Uterus (tissue), 4 donors: ENCODE data around the gene ARHGEF40. TPM values are rescaled to one million over a fixed set of nuclear protein-coding genes. Genes with fewer than 3 reads are reported as not detected.

Experiments used
- DNase-seq, 2 donors: peaks; one replicate each; pipeline ENCODE4 v3.0.0-alpha.2; 2019 to 2020
- H3K27ac ChIP-seq, 2 donors: fragments of 200-600 bp; sonication (generic); 1 replicate in 1 of 2; 2 replicates in 1 of 2; pipeline ENCODE4 v1.5.1; 2016 to 2018
- H3K27me3 ChIP-seq, 2 donors: fragments of 200-600 bp; sonication (generic); one replicate each; pipeline ENCODE4 v1.5.1; 2018 to 2019; ENCODE audit warnings: control low read depth in 1 of 2
- H3K36me3 ChIP-seq, 2 donors: fragments of 200-600 bp; sonication (generic); one replicate each; pipeline ENCODE4 v1.5.1; 2019; ENCODE audit warnings: control low read depth in 1 of 2
- H3K4me1 ChIP-seq, 2 donors: fragments of 200-600 bp; sonication (generic); one replicate each; pipeline ENCODE4 v1.5.1; 2018 to 2019; ENCODE audit warnings: control low read depth in 1 of 2
- H3K4me3 ChIP-seq, 2 donors: fragments of 200-600 bp; sonication (generic); 1 replicate in 1 of 2; 2 replicates in 1 of 2; pipeline ENCODE4 v1.5.1; 2018 to 2019; ENCODE audit warnings: mild to moderate bottlenecking in 1 of 2
- H3K9me3 ChIP-seq, 2 donors: fragments of 200-600 bp; sonication (generic); one replicate each; pipeline ENCODE4 v1.5.1; 2019; ENCODE audit warnings: control low read depth in 1 of 2
- CTCF ChIP-seq, 4 experiments: fragments of 200-600 bp in 2 of 4; fragments of 450-650 bp in 2 of 4; sonication (generic) in 2 of 4; IDR thresholded peaks; one replicate each; pipeline ENCODE4 v1.5.1; 2016 to 2019; ENCODE audit warnings: antibody characterized with exemption in 4 of 4, mild to moderate bottlenecking in 2 of 4, moderate library complexity in 1 of 4
- POLR2A ChIP-seq, 2 donors: fragments of 450-650 bp; IDR thresholded peaks; one replicate each; pipeline ENCODE4 v1.6.1; 2016; ENCODE audit warnings: antibody characterized with exemption in 2 of 2, mild to moderate bottlenecking in 1 of 2, moderate library complexity in 1 of 2
- intact Hi-C: fragments of 100-400 bp; cut with DNase I; formaldehyde crosslinking; loops from one replicate; pipeline ENCODE4 v1.15.1; 2023; ENCODE audit warnings: low total_unique reads
- total RNA-seq, 4 donors: library from RNA; depleted of rRNA in 3 of 4; stranded (reverse); fragments of >200 nt in 3 of 4; gene quantifications; one replicate each; pipeline versions ENCODE4 v1.1.0 to v1.2.4, GENCODE V29; 2014 to 2023
- donor health status: DM: yes; HTN: yes; CAD: no.

The ARHGEF40 gene
- total RNA-seq, 4 donors from 2014 or later: 25.3 to 103 (median 66.9) TPM

- Histone ChIP-seq H3K4me1 (peaks cover 6 to 8% of the 10 kb centered on the region in 2 donors), H3K4me3 (peak overlapping the region; percentile 39 to 54), H3K27ac (peak overlapping the region; percentile 97), H3K36me3 (no peaks in the 10 kb centered on the region), H3K27me3 (no peaks in the 10 kb centered on the region), H3K9me3 (no peaks in the 10 kb centered on the region)
- intact Hi-C loops: no loop called here
- DNase-seq: peak in 1 of 2 donors; percentile 41
- no peak for TF ChIP-seq POLR2A (IDR thresholded peaks at IDR 0.05)
Measured at GRCh38 chr14:21097636-21098075, 27.6 kb downstream of the ARHGEF40 start.

GRCh38 chr14:21098076-21098891, 28.2 kb downstream of the ARHGEF40 start, which contains the start of gene ZNF219:
Gene ZNF219, minus strand, starts transcription at chr14:21098655. Its CDS starts 5,064 bp downstream, at chr14:21093591.
- H3K27ac ChIP-seq: peak within 1 kb of the TSS; percentile 97
- TF ChIP-seq POLR2A (IDR thresholded peaks at IDR 0.05): no peak
- peak in 1 of 4 experiments; percentile 16 for TF ChIP-seq CTCF (IDR thresholded peaks at IDR 0.05)
- H3K4me1 ChIP-seq: peaks cover 6 to 12% of the 10 kb centered on the region in 2 donors
- H3K4me3 ChIP-seq: peak within 1 kb of the TSS; percentile 61 to 77
- peak; percentile 66 to 75 for DNase-seq
- H3K27me3 ChIP-seq: no peaks in the 10 kb centered on the region
- no peaks in the 10 kb centered on the region for H3K9me3 ChIP-seq
- no peaks in the 10 kb centered on the region for H3K36me3 ChIP-seq
- intact Hi-C loops: no loop called here

GRCh38 chr14:21098892-21099595, 28.9 kb downstream of the ARHGEF40 start:
- no peak for DNase-seq
- Histone ChIP-seq H3K4me3 (peak overlapping the region; percentile 61 to 77), H3K9me3 (no peaks in the 10 kb centered on the region), H3K27ac (peak overlapping the region; percentile 97), H3K27me3 (no peaks in the 10 kb centered on the region), H3K4me1 (peaks cover 6 to 12% of the 10 kb centered on the region in 2 donors), H3K36me3 (no peaks in the 10 kb centered on the region)
- intact Hi-C loops: no loop called here
- TF ChIP-seq POLR2A (IDR thresholded peaks at IDR 0.05) (no peak), CTCF (IDR thresholded peaks at IDR 0.05) (no peak)

- no peaks in the 10 kb centered on the region for H3K9me3 ChIP-seq
- DNase-seq: no peak
- H3K4me3 ChIP-seq: no peak overlapping the region
- no peaks in the 10 kb centered on the region for H3K27me3 ChIP-seq
- H3K27ac ChIP-seq: peak overlapping the region; percentile 97
- peaks cover 6 to 12% of the 10 kb centered on the region in 2 donors for H3K4me1 ChIP-seq
- intact Hi-C loops: no loop called here
- TF ChIP-seq POLR2A (IDR thresholded peaks at IDR 0.05): no peak
- no peak for TF ChIP-seq CTCF (IDR thresholded peaks at IDR 0.05)
- H3K36me3 ChIP-seq: no peaks in the 10 kb centered on the region
Measured at GRCh38 chr14:21099596-21099985, 29.5 kb downstream of the ARHGEF40 start.

- peaks cover 6 to 19% of the 10 kb centered on the region in 2 donors for H3K4me1 ChIP-seq
- DNase-seq: no peak
- no peaks in the 10 kb centered on the region for H3K9me3 ChIP-seq
- no peaks in the 10 kb centered on the region for H3K27me3 ChIP-seq
- H3K4me3 ChIP-seq: no peak within 1 kb of the TSS
- no peak for TF ChIP-seq CTCF (IDR thresholded peaks at IDR 0.05)
- no peak for TF ChIP-seq POLR2A (IDR thresholded peaks at IDR 0.05)
- intact Hi-C loops: loop anchor here (5.0 kb wide), 1 partner anchor 34 kb away; no protein-coding TSS in a partner anchor
- no peaks in the 10 kb centered on the region for H3K36me3 ChIP-seq
- peak within 1 kb of the TSS; percentile 97 for H3K27ac ChIP-seq
Measured at GRCh38 chr14:21100931-21101330, 30.8 kb downstream of the ARHGEF40 start, which contains the start of gene TMEM253. Gene TMEM253, plus strand, starts transcription at chr14:21101066. Its CDS starts 278 bp downstream, at chr14:21101344.
